ENCODE measurements around the gene COL15A1.
"Not testable (repeated sequence)": the region's sequence is repeated elsewhere in the genome, so short reads cannot be mapped to it uniquely, and the experiment has no call there.

The COL15A1 gene

DNA sequence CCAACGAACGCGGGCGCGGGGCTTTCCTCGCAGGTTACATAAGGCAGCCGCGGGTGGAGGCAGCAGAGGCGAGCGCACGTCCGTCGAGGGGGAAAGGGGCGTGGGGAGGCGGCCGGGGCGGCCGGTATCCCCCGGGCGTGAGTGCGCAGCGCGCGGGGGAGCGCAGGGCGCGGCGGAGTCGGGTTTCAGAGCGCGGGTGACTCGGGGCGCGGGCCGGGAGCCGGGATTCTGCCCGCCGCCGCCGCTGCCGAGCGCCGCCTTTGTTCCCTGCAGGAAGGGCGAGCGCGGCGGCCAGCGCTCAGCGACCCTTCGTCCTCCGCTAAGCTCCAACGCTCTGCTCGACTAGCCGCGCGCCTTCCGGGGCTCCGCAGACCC is at the start of gene COL15A1:
TSS of gene COL15A1 (plus strand) at position 226 of the 375 bp plus-strand sequence. CDS start 155 bp downstream, outside the sequence.
- no peak for DNase-seq (ENCODE audit: low read depth)

- no peak for DNase-seq (ENCODE audit: low read depth)
These were observed 49.5 kb upstream of the COL15A1 start for GRCh38 chr9:98894171-98894570.

- DNase-seq (ENCODE audit: low read depth) = no peak
These were observed 48.9 kb upstream of the COL15A1 start for GRCh38 chr9:98894761-98895160.

DNA sequence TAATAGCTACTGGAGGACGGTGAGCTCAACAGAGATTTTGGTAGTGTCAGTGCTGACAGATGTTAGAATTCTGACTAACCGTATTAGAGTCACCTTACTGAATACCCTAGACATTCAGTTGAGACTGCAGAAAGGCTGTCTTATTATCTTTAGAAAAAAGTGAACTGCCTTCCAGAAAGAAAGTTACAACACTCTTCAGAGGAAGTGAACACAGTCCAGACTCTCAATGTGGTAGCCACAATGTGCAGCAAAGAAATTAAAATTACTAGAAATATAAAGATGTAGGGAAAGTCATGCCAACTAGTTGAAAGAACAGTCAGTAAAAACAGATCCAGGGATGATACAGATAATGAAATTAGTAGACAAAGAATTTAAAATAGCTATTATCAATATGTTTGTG is 47.1 kb upstream of the COL15A1 start:
- DNase-seq (ENCODE audit: low read depth) = no peak

DNA sequence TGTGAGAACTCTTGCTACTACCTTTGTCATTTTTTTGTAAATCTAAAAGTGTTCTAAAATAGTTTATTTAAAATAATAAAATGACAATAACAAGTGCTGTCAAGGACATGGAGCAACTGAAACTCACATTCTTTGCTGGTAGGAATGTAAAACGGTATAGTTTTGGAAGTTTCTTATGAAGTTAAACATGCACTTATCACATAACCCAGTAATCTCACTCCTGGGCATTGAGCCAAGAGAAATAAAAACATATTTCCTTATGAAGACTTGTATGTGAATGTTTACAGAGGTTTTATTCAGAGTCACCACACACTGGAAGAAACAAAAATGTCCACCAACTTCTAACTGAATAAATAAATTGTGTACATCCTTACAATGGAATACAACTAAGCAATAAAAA is 46.0 kb upstream of the COL15A1 start:
- DNase-seq (ENCODE audit: low read depth) = no peak

GRCh38 chr9:98899408-98900056 is 44.2 kb upstream of the COL15A1 start:
- DNase-seq (ENCODE audit: low read depth) = no peak

GRCh38 chr9:98900244-98900643 is 43.5 kb upstream of the COL15A1 start:
- no peak for DNase-seq (ENCODE audit: low read depth)

DNA sequence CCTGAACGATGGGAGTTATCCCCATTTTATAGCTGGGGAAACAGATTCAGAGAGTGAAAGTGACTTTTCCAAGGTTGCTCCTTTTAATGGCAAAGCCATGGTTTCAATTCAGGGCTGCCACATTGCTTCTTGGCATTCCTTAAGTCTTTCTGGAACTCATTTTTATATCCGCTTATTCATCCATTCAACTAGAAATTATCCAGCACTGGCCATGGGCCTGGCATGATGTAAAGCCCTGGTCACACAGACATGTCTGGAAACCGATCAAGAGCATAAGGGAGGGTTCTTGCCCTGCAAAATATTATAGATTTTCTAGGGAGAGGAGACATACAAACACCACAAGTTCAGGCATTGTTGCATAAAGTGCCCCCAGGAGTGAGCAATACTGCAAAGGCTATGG is 43.0 kb upstream of the COL15A1 start:
- DNase-seq (ENCODE audit: low read depth) = no peak

DNA sequence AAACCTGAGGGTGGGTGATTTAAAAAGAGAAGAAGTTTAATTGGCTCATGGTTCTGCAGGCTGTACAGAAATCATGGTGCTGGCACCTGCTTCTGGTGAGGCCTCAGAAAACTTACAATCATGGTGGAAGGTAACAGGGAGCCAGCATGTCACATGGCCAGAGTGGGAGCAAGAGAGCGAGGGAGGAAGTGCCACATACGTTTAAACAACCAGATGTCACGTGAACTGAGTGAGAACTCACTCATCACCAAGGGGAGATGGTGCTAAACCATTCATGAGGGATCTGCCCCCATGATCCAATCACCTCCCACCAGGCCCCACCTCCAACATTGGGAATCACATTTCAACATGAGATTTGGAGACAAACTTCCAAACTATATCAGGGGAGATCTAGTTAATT is 41.9 kb upstream of the COL15A1 start:
- DNase-seq (ENCODE audit: low read depth) = not testable (repeated sequence)

GRCh38 chr9:98902516-98902915 is 41.2 kb upstream of the COL15A1 start:
- DNase-seq (ENCODE audit: low read depth) = no peak

DNA sequence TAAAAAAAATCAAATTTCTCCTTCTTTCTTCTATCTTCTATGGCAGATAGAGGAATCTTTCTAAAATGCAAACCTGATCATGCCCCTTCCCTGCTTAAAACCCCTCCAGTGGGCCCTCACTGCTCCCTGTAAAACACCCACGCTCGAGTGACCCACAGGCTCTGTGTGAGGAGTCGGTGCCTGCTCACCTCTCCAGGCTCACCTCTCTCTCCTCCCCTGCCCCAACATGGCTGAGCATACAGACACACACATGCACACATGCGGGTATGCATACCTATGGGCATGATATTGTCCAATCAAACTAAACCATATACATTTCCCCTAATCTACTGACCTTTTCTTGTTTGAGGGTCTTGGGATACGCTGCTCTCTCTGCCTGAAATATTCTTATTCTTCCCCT is 40.8 kb upstream of the COL15A1 start:
- DNase-seq (ENCODE audit: low read depth) = no peak

GRCh38 chr9:98903961-98904411 is 39.7 kb upstream of the COL15A1 start:
- DNase-seq (ENCODE audit: low read depth) = no peak

DNA sequence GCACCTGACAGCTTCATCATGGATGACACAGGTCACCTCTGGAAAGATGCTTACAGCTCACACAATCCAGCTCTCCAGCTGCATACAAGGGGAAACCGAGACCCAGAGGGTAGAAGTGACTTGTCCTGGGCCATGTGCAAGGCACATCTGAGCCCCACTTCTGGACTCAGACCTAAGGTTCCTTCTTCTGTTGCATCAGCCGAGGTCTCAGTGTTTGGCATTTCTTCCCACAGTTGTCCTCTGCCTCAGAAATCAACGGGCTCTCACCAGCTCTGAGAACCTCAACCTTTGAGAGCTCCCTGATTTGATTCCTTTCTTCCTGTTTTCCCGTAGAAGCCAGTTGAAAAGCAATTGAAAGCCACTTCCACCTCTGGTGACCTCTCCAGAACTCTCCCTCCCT is 38.7 kb upstream of the COL15A1 start:
- DNase-seq (ENCODE audit: low read depth) = no peak

DNA sequence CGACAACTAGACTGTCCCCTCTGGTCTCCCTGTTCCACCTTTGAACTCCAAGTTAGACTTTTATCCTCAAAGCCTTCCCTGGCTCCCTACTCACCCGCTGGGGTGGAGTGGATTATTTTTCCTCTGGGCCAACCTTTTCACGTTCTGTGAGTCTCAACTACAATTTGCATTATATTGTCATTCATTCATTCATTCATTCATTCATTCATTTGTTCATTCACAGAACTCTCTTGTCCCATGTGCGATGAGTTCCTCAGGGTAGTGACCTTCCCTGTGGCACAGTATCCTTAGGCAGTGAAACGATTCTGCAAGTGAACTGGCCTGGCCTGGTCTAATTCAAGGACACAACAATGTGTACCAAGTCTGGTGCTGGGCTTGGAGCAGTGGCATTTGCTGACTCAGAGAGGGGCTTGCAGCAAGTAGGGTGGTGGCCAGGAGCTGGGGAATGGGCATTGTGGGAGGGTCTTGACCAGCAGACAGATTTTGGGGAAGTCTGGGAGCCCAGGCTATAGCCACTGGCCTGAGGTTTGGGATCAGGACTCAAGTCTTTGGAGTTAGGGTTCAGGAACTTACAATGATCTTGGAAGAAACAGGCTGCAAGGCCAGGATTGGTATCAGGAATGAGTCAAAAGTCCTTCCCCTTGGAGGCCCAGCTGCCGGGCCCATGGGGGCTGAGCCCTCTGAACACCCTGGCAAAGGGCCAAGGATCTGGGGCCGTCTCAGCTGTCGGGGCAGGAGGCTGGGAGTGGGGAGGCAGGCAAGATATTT is 37.2 kb upstream of the COL15A1 start:
- DNase-seq (ENCODE audit: low read depth) = no peak

GRCh38 chr9:98907055-98907454 is 36.7 kb upstream of the COL15A1 start:
- DNase-seq (ENCODE audit: low read depth) = no peak

DNA sequence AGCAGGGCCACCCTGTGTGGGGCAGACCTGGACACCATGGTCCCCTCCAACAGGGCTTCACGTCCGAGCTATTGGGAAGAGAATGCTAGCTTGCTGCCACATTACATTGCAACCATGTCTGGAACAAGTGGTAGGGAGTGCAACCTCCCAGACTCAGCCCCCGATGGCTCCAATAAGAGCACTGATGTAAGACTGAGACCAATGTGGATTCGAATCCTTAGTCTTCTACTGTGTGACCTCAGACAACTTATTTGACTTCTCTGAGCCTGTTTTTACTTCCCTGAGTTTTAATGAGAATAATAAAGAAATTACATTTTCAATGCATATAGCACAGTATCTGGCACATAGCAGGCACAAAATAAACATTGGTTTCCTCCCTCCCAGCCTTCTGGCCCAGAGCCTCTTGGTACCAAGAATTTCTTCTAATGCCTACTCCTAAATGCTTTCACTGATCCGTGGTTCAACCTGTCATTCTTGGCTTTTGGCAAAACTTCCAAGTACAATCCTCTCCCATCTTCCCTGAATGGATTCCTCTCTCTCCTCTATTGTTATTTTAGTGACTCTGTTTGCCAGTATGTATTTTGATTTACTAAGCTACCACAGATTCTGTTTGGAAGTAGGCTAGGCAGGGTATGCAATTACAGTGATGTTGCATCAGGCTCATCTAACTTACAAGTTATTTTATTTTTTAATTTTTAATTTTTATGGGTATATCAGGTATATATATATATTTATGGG is 34.6 kb upstream of the COL15A1 start:
- DNase-seq (ENCODE audit: low read depth) = no peak

- DNase-seq (ENCODE audit: low read depth) = no peak
These were observed 33.8 kb upstream of the COL15A1 start for GRCh38 chr9:98909935-98910334.

DNA sequence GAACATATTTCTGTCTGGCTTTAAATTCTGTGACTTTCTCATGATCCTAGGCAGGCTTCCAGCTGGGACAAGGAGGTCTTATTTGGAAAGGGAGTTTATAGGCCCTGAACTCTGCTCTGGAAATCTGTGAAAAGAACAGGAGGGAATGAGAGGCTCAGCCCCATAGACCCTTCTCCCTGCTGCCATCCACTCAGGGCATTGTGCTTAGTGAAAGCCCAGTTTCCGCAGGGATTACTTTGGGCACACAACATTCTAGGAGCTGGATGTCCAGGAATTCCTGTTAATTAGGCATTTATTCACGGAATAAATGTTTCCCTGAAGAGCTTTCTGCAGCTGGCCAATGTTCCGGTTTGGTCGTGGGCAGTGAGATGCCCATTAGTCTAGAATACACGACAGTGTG is 32.7 kb upstream of the COL15A1 start:
- DNase-seq (ENCODE audit: low read depth) = no peak

DNA sequence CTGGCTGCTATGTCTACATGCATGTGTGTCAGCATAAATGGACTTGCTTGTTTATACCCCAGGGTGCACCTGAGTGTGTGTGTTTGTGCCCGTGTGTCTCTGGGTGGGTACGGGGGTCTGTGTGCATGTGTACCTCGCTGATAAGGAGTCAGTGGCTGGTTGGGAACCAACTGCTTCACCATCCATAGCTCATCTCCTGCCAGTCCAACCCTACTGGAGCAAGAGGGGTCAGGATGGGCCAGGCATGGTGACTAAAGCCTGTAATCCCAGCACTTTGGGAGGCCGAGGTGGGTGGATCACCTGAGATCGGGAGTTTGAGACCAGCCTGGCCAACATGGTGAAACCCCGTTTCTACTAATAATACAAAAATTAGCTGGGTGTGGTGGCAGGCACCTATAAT is 32.0 kb upstream of the COL15A1 start:
- DNase-seq (ENCODE audit: low read depth) = not testable (repeated sequence)

GRCh38 chr9:98912450-98912849 is 31.3 kb upstream of the COL15A1 start:
- no peak for DNase-seq (ENCODE audit: low read depth)

- no peak for DNase-seq (ENCODE audit: low read depth)
These were observed 30.7 kb upstream of the COL15A1 start for GRCh38 chr9:98913044-98913443.

DNA sequence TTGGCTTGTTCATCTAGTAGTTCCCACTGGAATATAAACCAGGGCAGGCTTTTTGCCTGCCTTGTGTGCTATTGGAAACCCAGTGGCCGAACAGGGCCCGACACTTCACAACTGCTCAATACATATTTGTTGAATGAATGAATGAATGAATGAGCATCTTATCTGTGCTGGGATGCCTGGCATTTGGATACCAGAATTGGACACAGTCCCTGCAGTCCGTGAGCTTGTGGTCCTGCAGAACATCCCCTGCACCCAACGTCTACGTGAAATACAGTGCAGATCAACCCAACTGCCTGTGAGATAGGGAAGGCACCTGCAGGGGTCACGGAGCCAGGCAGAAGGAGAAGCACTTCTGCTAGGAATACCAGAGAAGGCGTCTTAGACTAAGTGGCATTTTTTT is 30.0 kb upstream of the COL15A1 start:
- DNase-seq (ENCODE audit: low read depth) = no peak

DNA sequence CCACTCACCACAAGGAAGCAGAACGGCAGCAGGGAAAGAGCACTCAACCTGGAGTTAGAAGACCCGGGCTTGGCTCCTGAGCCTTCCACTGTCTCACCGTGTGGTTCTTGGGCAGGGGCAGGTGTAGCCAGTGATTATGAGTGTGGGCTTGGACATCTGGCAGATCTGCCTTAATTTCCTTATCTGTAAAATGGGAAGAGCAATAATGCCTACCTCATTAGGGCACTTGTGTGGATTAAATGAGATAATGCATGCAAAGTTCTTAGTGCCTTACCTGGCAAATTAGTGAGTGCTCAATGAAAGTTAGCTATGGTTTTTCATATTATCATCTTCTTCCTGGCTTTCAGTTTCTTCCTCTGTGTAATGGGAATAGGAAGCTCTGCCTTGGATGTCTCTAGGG is 28.1 kb upstream of the COL15A1 start:
- DNase-seq (ENCODE audit: low read depth) = no peak

Data from activated T-cell treated with anti-CD3 and anti-CD28 coated beads for 24 hours (primary cell).